ENCODE data around the gene LARGE1.

LARGE1 gene

GRCh38 chr22:33656808-33657628 lies 263.3 kb downstream of the LARGE1 start:
- TF ChIP-seq, protein P1, sequence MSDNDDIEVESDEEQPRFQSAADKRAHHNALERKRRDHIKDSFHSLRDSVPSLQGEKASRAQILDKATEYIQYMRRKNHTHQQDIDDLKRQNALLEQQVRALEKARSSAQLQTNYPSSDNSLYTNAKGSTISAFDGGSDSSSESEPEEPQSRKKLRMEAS (IDR thresholded peaks at IDR 0.05) = no peak
- no peak for TF ChIP-seq FOXM1 (IDR thresholded peaks at IDR 0.05; ENCODE audit: borderline replicate concordance, low read depth)
- TF ChIP-seq YY1 (IDR thresholded peaks at IDR 0.05; ENCODE audit: low read depth) = no peak
- no peak for TF ChIP-seq REST (IDR thresholded peaks at IDR 0.05; ENCODE audit: low read depth)
- no peak for TF ChIP-seq NFIC (IDR thresholded peaks at IDR 0.05)
- TF ChIP-seq, protein P2, sequence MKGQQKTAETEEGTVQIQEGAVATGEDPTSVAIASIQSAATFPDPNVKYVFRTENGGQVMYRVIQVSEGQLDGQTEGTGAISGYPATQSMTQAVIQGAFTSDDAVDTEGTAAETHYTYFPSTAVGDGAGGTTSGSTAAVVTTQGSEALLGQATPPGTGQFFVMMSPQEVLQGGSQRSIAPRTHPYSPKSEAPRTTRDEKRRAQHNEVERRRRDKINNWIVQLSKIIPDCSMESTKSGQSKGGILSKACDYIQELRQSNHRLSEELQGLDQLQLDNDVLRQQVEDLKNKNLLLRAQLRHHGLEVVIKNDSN (IDR thresholded peaks at IDR 0.05) = no peak
- no peak for TF ChIP-seq TAF1 (IDR thresholded peaks at IDR 0.05; ENCODE audit: low read depth)

GRCh38 chr22:33654173-33654895 lies 265.9 kb downstream of the LARGE1 start:
- TF ChIP-seq TAF1 (IDR thresholded peaks at IDR 0.05; ENCODE audit: low read depth) (no peak), EP300 (IDR thresholded peaks at IDR 0.05; ENCODE audit: borderline replicate concordance) (no peak), REST (IDR thresholded peaks at IDR 0.05; ENCODE audit: low read depth) (no peak), TEAD4 (IDR thresholded peaks at IDR 0.05) (no peak), CEBPB (IDR thresholded peaks at IDR 0.05) (no peak), CREB1 (IDR thresholded peaks at IDR 0.05; ENCODE audit: low read depth) (no peak)

- TF ChIP-seq, protein P2 (IDR thresholded peaks at IDR 0.05) = no peak
Observed at GRCh38 chr22:33653532-33654063, 266.7 kb downstream of the LARGE1 start.

DNA sequence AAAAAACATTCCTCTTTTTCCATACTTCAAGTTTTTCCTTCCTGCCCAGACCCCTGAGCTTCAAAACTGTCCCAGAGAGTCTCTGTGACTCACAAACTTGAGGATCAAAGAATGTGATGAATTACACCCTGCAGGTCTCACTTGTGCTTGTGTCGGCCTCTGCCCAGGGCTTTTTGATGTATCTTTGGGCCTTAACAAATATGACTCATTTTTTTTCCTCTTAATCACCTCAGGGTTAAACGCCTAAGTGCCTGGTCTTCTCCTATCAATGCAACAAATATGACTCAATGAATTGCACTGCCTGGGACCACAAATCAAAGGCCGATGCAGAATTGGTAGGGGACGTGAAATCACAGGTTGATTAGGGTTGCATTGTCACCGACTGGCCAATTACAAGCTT lies 267.7 kb downstream of the LARGE1 start:
- TF ChIP-seq, protein P2 (IDR thresholded peaks at IDR 0.05) = no peak
- TF ChIP-seq CEBPB (IDR thresholded peaks at IDR 0.05) = no peak
- no peak for TF ChIP-seq TCF12 (IDR thresholded peaks at IDR 0.05; ENCODE audit: low read depth)
- TF ChIP-seq, protein P1 (IDR thresholded peaks at IDR 0.05) = no peak
- TF ChIP-seq CREB1 (IDR thresholded peaks at IDR 0.05; ENCODE audit: low read depth) = no peak
- TF ChIP-seq TEAD4 (IDR thresholded peaks at IDR 0.05) = no peak
- no peak for TF ChIP-seq FOXM1 (IDR thresholded peaks at IDR 0.05; ENCODE audit: borderline replicate concordance, low read depth)
- TF ChIP-seq RAD21 (IDR thresholded peaks at IDR 0.05; ENCODE audit: low read depth) = no peak

- TF ChIP-seq FOXM1 (IDR thresholded peaks at IDR 0.05; ENCODE audit: borderline replicate concordance, low read depth) = no peak
- no peak for TF ChIP-seq YY1 (IDR thresholded peaks at IDR 0.05; ENCODE audit: low read depth)
- TF ChIP-seq, protein P1 (IDR thresholded peaks at IDR 0.05) = no peak
- TF ChIP-seq TCF12 (IDR thresholded peaks at IDR 0.05; ENCODE audit: low read depth) = no peak
- no peak for TF ChIP-seq TAF1 (IDR thresholded peaks at IDR 0.05; ENCODE audit: low read depth)
- TF ChIP-seq ZBTB7A (IDR thresholded peaks at IDR 0.05; ENCODE audit: low read depth) = no peak
- no peak for TF ChIP-seq CREB1 (IDR thresholded peaks at IDR 0.05; ENCODE audit: low read depth)
- no peak for TF ChIP-seq EP300 (IDR thresholded peaks at IDR 0.05; ENCODE audit: borderline replicate concordance)
- no peak for TF ChIP-seq EGR1 (IDR thresholded peaks at IDR 0.05)
- no peak for TF ChIP-seq TEAD4 (IDR thresholded peaks at IDR 0.05)
- TF ChIP-seq RAD21 (IDR thresholded peaks at IDR 0.05; ENCODE audit: low read depth) = no peak
- TF ChIP-seq, protein P2 (IDR thresholded peaks at IDR 0.05) = no peak
- TF ChIP-seq NFIC (IDR thresholded peaks at IDR 0.05) = no peak
- TF ChIP-seq REST (IDR thresholded peaks at IDR 0.05; ENCODE audit: low read depth) = no peak
- TF ChIP-seq CEBPB (IDR thresholded peaks at IDR 0.05) = no peak
Observed at GRCh38 chr22:33650244-33650643, 270.0 kb downstream of the LARGE1 start.
